HTERT RPE-1 (cell line): ENCODE measurements around the gene TTYH3.

Experiments used
- in situ Hi-C: fragments of 300-500 bp; cut with MboI; formaldehyde crosslinking; loops from 4 replicates; pipeline ENCODE4 v1.14.3; 2020; ENCODE audit warnings: low sequenced_read_pairs

Gene TTYH3

DNA sequence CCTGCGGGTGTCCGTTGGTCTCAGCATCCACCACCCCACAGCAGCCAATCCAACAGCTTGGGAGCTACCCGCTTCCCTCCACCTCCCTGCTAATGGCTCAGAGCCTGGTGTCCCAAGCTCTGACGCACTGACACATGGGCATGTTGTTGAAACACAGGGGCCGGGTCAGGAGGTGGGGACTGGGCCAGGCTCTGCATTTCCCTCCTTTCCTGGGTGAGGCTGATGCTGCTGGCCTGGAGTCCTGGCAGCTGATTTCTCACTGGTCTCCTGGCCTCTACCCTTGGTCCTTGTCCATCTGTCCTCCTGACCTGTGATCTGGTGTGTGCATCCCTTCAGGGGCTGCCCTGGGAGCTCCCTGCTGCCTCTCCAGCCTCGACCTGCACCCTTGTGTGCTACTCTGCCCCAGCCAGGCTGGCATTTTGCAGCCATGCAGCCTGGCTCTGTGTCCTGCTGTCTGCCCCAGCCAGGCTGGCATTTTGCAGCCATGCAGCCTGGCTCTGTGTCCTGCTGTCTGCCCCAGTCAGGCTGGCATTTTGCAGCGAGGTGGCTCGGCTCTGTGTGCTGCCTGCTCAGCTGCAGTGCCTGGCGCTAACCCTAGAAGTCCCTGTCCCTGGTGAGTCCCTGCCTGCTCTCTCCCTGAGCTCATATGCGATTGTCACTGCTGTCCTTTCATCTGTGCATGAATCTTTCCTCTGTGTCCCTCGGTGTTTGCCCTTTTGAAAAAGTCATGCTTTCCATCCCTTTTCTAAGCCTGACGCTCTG is 70.2 kb downstream of the TTYH3 start:
- in situ Hi-C loops, result no loop called here

DNA sequence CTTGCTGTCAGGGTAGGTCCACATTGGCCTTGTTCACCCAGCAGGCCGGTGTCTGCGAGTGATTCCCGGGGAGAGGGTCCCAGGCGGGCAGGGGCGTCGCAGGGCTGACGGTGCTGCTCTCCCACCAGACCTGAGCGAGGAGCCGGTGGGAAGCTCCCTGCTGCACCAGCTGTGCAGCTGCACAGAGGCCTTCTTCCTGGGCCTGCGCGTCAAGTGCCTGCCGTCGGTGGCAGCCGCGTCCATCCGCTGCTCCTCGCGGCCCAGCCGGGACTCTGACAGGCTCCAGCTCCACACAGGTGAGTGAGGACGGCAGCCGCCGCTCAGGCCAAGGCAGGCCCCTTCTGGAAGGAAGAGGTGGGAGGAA is 70.8 kb downstream of the TTYH3 start:
- in situ Hi-C loops, result no loop called here

DNA sequence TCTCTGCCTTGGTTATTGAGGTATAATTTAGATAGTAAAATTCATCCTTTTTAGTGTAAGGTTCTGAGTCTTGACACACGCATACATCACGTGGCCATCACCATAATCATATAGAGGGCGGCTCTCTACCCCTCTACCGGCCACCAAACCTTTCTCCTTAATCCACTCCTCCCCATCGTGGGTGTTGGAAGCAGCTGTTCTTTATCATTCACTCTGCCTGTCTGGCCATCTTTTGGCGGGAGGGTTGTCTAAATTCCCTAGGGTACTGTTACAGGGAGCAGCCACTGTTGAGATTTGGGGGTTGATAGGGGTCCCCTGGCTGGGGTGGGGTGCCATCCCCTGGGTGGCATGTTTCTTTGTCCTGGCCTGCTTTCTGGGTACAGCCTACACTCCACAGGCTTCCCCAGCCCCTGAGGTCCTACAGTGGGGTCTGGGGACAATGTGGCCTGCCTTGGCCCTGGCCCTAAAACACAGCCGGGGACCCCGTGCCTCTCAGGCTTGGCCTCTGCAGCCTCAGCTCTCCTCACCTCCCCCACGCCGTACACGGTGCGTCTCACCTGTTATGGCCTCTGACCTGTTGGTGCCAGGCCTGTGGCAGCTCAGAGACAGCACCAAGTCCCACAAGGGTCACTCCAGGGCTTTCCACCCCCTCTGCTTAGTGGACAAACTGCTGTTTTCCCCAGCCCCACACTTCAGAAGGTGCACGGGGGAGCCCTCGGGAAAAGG is 73.7 kb downstream of the TTYH3 start:
- in situ Hi-C loops, result no loop called here

DNA sequence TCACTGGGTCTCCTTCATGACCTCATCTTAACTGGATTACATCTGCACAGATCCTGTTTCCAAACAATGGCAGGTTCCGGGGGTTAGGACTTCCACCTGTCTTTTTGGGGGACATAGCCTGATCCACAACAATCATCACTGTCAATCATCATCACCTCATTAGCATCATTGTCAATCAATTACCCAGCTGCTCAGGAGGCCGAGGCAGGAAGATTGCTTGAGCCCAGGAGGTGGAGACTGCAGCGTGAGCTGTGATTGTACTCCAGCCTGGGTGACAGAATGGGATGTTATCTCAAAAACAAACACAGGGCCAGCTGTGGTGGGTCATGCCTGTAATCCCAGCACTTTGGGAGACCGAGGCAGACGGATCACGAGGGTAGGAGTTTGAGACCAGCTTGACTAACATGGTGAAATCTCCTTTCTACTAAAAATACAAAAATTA is 74.9 kb downstream of the TTYH3 start:
- in situ Hi-C loops, result no loop called here

DNA sequence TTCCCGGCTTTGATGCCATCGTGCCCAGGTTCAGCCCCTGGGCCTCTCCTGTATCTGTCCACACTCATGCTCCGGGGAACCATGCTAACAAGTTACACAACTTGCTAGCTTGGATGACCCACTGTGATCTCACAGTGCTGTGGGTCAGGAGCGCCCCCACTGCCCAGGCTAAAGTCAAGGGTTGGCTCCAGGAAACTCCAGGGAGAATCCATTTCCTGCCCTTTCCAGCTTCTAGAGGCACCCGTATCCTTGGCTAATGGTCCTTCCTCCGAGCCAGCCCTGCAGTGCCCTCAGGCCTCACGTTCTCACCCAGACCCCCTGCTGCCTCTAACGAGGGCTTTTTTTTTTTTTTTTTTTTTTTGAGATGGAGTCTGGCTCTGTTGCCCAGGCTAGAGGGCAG is 75.7 kb downstream of the TTYH3 start:
- in situ Hi-C loops, result no loop called here

DNA sequence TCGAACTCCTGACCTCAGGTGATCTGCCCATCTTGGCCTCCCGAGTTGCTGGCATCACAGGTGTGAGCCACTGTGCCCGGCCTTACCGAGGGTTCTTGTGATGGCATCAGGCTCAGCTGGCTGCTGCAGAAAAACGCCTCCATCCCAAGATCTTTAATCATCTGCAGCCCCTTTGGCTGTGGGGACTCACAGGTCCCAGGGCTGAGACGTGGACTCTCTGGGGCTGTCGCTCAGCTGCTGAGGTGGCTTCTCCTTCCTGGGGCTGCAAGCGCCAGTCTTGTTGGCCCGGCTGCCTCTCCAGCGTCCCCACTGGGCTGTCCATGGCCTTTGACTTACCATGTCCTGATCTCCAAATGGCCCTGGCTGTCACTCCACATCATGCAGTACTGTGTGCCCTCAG is 76.3 kb downstream of the TTYH3 start:
- in situ Hi-C loops, result no loop called here

DNA sequence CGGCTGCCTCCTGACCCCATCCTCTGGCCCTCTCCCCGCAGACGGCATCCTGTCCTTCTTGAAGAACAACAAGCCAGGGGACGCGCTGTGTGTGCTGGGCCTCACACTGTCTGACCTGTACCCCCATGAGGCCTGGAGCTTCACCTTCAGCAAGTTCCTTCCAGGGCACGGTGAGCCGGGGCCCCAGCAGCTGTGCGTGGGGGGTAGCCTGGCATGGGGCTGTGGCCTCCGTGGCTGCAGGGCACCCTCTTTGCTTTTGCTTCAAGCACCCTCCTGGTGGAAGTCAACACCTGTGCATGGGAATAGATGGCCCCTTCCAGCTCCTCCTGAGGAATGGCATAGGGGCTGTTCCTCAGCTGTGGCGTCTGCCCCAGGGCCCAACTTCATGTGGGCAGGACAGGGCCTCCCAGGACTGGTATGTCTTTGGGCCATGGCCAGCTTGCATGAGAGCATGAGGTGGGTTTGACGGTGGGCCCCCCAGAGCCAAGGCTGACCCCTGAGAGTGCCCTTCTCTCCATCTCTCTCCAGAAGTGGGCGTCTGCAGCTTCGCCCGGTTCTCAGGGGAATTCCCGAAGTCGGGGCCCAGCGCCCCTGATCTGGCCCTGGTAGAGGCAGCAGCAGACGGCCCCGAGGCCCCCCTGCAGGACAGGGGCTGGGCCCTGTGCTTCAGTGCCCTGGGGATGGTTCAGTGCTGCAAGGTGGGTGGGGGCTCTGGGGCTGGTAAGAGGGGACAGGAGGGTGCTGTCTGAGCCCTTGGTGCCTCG is 76.9 kb downstream of the TTYH3 start:
- in situ Hi-C loops, result no loop called here

DNA sequence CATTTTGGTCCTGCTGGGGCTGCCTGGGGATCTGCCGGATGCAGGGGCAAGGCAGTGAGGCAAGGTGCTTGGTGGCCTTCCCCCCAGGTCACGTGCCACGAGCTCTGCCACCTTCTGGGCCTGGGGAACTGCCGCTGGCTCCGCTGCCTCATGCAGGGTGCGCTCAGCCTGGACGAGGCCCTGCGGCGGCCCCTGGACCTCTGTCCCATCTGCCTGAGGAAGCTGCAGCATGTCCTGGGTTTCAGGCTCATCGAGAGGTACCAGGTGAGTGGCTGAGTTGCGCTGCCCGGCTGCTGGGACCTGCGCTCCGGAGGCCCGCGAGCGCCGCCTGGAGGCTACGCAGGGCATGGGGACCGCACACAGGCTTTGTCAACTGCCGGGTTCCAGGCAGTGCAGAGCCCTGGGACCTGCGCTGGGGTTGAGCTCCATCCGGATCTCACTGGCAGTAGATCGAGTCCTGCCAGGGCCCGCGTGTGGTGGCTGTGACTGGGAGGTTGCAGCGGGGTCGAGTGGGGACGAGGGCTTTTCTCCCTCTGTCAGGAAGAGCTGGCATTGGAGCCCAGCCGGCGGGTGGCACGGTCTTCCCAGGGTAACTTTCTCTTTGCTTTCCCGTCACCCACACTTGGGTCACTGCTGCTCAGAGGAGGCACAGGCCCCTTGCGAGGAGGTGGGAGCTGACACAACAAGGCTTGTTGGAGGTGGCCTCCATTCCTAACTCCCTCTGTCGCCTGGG is 77.9 kb downstream of the TTYH3 start:
- in situ Hi-C loops, result no loop called here

DNA sequence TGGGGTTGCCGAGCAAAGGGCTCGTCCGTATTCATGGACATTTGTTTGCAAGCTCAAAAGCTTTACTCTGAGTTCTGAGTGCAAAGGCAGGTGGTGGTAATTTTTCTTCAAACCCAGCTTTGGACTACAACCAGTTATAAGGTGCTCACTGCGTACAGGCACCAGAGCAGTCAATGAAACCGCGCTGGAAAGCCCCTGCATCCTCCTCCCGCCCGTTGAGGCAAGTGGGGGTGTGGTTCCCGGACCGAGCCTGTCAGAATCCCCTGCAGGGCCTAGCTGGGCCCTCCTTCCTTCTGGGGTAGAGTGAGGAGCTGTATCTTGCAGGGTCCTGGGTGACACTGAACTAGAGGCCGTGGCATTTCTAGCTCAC is 78.5 kb downstream of the TTYH3 start:
- in situ Hi-C loops, result no loop called here

DNA sequence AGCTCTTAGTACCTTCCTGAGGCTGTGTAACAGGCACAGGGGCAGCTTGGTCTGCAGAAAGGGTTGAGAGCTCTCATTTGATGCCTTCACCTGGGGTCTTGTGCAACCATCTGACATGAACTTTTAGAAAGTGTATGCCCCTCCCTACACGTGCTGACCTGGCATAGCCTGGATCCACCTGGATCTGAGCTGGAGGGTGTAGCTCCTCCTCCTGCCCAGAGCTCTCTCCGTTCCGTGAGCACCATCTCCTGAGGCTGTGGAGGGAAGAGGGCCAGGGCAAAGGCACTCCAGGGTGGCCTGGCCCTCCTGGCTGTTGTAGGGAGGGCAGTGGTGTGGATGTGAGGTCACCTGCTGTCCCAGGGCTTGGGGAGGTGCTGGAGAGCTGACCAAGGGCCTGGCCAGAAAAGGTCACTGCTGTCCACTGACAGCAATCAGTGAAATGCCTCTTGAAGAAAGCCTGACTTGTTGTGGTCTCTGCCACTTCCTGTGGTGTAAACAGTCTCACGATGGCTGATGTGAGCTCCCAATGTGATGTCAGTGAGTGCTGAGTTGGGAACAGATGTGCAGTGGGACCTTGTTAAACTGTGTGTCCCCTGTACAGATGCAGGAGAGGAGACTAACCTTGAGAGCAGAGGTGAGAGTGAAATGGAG is 79.2 kb downstream of the TTYH3 start:
- in situ Hi-C loops, result no loop called here

DNA sequence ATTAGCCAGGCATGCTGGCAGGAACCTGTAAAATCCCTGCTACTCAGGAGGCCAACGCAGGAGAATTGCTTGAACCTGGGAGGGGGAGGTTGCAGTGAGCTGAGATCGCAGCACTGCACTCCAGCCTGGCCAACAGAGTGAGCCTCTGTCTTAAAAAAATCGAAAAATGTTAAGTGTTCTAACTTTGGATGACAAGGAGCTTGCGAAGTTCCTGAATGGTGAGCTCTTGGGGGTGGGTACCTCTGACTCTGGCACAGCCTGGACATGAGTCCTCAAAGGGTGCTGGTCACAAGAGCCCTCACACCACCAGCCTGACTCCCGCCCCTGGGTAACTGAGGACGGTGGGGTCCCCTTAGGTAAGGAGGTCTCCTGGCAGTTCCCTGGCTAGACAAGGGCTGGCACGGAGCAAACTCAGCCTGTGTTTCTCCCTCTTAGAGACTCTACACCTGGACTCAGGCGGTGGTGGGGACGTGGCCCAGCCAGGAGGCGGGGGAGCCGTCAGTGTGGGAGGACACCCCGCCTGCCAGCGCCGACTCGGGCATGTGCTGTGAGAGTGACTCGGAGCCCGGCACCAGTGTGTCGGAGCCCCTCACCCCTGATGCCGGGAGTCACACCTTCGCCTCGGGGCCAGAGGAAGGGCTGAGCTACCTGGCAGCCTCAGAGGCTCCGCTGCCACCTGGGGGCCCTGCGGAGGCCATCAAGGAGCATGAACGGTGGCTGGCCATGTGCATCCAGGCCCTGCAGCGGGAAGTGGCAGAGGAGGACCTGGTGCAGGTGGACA is 80.3 kb downstream of the TTYH3 start:
- in situ Hi-C loops, result no loop called here

DNA sequence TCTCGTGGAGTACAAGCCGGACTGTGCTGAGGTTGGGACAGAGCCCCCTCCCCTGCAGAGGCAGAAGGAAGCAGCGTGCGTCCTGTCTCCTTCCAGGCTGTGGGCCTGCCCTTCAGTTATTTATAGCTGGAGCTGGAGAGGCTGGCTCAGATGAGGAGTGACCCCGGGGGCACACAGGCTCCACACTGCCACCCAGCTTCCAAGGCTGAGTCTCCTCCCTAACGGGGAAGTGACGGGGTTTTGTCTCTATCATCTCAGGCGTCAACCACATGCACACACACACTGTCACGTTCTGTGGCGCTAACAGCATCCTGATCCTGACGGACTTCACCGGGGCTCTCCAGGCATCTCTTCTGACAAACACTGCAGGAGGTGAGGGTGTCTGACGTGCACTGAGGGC is 81.6 kb downstream of the TTYH3 start:
- in situ Hi-C loops, result no loop called here

DNA sequence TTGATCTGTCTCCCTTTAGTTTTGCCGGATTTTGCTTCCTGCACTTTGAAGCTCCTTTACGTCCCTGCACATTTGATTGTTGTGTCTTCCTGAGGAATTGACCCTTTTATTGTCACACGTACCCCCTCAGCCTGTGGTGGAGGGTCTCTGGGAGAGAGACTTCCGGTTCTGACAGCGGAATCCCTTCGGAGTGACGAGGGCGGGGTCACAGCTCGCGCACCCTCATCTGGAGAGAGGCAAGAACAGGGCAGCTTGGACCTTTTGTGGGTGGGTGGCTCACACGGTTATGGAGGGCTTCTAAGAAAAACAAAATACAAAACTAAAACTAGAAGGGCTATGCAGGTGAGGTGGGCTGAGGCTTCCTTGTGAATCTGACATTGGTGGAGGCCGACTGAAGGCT is 82.2 kb downstream of the TTYH3 start:
- in situ Hi-C loops, result no loop called here
